SIG-M5 treated with dmso at 0.1 percent for 504 hours (cell line): Measurements from ENCODE around the gene DNASE1.
A peak's percentile ranks its signal among the peaks of the same experiment; 100 is the strongest.

ENCODE experiments used
- DNase-seq: peaks from one replicate; lab custom pipeline; 2025; ENCODE audit not compliant: unreplicated experiment; lab: John Stamatoyannopoulos, UW

Gene DNASE1

GRCh38 chr16:3694051-3694450 is 39.6 kb downstream of the DNASE1 start:
- no peak for DNase-seq

GRCh38 chr16:3695610-3696369 is 41.3 kb downstream of the DNASE1 start:
- DNase-seq: peak; percentile 17

- peak; percentile 31 for DNase-seq
Observed at GRCh38 chr16:3696425-3697218, 42.1 kb downstream of the DNASE1 start.

GRCh38 chr16:3698941-3699340 is 44.5 kb downstream of the DNASE1 start:
- peak; percentile 70 for DNase-seq

GRCh38 chr16:3701531-3701930 is 47.0 kb downstream of the DNASE1 start:
- DNase-seq: no peak

GRCh38 chr16:3702082-3702481 is 47.6 kb downstream of the DNASE1 start:
- no peak for DNase-seq

- peak; percentile 7 for DNase-seq
Observed at GRCh38 chr16:3706253-3707012, 51.9 kb downstream of the DNASE1 start.
